GM18517 (cell line): Measurements from ENCODE around the gene DIPK1C.

Experiments used
- ATAC-seq: cut with Tn5 transposase; IDR thresholded peaks from one replicate; pipeline ENCODE4 v1.9.1; 2021; ENCODE audit warnings: mild to moderate bottlenecking, moderate library complexity; ENCODE audit not compliant: unreplicated experiment

The DIPK1C gene

DNA sequence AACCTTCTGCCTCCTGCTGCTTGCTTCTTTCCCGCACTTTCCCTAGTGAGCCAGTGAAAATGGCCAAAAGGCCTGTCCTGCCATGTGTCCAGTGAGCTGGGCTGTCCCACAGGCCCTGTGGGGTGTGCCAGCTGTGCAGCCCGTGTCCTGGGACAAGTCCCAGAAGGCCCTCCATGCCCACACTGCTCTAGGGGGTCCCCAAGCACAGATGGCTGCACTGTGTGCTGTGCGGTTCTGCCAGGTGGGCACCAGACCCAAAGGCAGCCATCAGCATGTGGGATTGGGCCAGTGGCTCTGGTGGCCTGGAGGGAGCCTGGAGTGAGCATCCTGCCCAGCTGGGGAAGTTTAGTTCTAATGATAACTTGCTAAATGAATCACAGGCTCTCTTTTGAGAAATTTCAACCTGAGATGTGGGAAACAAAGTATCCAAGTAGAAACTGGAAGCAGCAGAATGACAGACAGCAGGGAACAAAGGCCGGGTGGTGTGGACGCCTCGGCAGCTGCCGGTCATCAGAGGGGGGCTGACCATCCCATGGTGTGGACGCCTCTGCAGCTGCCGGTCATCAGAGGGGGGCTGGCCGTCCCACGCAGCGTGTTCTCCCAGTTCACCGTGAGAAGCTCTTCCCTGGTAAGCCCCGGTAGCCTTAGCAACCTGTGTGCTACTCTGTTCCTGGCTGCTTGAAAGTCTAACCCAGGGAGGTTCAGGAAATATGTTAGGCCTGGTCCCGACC lies 29.2 kb upstream of the DIPK1C start:
- no peak for ATAC-seq

DNA sequence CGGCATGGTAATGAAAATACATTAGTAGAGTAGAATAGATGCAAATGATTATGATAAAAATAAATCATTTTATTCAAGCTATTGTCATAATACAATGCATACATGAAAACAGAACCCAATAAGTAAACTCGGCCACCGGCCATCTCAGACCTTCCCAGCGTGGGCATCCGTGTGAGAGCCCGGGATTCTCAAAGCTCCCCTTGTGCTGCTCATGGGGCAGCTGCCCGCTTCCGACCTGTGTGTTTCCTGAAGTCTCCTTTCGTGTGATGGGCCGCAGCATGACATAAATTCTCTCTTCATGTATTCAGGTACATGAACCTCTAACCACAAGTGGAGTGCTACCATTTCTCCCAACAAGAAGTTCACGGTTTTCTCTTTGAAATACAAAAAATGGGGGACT lies 25.6 kb upstream of the DIPK1C start:
- ATAC-seq, result no peak

DNA sequence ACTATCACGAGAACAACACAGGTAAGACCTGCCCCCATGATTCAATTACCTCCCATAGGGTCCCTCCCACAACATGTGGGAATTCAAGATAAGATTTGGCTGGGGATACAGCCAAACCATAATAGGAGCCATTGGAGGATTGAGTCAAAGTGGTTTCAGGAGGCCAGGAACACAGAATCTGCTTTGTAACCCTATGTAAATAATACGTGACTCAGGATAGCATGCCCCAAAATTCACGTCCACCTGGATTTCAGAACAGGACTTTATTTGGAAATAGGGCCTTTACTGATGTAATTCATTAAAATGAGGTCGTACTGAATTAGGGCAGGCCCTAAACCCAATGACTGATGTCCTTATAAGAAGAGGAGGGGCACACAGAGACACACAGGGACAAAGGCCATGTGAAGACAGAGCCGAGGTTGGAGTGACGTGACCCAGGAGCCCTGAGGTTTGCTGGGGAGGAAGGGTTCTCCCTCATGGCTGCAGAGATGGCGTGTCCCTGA lies 23.1 kb upstream of the DIPK1C start:
- ATAC-seq, result no peak

DNA sequence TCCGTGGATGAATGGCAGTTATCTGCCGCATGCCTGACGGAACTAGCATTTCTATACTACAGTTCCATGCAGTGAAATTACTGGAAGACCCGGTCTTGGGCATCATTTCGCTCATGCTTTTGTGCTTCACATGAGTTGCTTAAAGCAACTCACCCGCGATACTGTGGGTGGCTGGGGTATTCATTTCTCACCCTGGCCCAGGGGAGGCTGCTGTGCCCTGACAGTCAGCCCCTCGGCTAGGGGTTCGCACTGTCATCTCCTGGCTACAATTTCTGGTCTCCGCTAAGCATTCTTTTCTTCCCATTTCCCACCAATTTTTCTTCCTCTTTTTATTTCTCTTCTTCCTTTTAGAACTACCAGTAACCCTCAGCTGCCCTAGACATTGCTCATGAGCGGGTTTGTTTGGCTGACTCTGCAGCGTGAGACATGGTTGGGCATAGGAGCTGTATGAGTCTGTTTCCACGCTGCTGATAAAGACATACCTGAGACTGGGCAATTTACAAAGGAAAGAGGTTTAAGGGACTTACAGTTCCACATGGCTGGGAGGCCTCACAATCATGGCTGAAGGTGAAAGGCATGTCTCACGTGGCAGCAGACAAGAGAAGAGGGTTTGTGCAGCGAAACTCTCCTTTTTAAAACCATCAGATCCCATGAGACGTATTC lies 22.5 kb upstream of the DIPK1C start:
- no peak for ATAC-seq

DNA sequence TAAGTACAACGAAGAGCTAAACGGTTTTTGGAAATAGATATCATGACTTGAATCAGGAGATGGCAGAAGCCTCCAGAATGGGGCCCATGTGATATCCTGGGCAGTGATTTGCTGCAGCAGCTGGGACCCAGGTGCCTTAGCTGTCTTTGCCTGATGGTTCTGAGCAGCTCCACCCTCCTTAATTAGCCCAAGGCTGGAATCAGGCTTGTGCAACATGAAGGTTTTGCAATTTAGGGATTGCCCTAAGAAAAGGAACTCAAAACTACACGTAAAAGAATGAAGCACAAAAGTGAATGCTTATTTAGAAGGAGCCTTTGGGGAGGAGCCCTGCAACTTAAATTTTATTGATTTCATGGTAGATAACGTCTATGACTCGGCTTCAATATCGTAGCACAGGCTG lies 21.8 kb upstream of the DIPK1C start:
- no peak for ATAC-seq

DNA sequence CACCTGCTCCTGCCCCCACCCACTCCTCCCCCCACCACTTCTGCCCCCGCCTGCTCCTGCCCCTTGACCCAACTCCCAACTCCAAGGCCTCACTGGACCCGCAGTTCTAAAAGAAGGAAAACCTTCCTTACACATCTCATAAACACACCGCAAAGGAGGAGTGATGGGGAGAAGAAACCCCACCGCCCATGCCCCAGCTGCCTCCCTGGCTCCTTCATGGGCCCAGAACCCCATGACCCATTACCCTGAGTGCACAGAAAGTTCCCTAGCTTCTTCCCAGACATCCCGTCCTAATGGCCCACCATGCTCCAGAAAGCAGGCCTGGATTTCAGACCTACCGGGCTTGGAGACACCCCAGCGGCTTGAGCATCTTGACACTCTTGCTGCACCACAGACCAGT lies 21.2 kb upstream of the DIPK1C start:
- ATAC-seq, result no peak

DNA sequence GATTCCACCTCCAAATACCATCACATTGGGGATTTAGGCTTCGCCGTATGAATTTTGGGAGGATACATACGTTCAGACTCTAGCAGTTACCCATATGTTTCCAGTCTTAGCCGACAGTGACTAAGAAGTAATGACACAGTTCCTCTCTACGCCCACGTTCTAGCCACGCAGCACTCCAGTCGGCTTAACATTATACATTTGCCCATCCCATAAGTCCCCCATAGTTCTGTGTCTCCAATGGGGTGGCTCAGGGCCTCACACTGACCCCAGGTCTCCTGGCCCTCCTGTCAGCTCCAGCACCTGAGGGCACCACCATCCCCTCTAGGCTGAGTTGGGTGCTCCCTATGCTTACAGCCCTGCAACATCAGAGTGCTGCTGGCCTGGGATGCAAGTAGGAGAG lies 20.7 kb upstream of the DIPK1C start:
- ATAC-seq, result no peak

DNA sequence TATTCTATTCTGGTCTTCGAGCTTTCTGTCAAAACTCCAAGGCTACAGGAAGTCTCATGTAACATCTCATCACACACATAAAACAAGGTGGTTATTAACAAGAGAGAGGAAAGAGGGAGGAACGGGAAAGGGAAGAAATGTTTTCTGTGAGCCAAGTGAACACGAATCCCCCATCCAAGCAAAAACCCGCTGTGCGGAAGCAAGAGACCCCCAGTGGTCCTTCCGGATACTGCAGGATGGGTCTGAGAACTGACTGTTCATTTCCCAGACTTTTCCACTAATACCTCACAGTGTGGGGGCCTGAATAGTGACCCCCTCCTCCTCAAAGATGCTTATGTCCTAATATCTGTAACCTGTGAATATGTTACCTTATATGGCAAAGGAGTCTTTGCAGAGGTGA lies 19.0 kb upstream of the DIPK1C start:
- ATAC-seq, result no peak

DNA sequence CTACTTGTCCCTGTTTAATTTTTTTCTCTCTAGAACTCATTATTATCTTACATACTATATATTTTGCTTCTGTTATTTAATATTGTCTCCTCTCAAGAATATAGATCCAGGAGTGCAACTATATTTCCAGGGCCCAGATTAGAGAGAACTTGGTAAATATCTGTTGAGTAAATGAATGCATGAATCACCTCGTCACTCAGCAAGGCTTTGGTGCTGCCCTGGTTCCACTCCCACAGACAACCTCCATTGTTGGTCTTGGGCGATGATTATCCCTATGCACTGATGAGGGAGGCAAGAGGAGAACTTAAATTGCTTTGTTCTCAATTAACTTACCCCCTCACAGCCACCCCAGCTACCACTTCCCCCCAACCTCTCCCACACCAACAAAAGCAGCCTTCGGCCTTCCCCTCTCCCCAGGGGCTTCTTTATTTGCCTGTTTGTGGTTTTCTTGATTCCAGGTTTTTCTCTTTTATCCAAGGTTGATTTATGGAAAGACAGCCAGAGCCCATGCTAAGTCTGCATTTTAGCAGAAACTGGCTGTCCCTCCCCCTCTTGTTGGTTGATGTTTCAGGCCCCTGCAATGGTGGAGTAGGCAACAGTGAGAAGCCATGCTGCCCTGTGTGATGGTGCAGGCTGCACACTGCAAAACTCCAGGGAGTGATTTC lies 17.0 kb upstream of the DIPK1C start:
- no peak for ATAC-seq

DNA sequence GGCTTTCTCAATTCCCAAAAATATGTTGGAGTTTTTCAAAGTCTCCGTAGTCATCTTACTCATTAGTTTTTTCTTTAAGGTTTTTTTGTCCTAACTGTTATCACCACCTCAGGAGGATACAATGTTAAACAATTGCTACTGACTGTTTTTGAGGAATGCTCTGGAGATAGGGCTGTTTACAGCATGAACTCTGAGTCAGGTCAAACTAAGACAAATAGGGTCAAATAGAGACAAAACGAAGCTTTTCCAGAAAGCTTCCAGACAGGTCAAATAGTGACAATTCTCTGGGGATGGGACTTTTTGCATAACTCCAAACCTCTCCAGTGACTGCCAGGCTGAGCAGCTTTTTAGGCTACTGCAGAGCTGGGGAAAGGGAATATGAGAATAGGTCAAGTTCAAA lies 15.2 kb upstream of the DIPK1C start:
- no peak for ATAC-seq

DNA sequence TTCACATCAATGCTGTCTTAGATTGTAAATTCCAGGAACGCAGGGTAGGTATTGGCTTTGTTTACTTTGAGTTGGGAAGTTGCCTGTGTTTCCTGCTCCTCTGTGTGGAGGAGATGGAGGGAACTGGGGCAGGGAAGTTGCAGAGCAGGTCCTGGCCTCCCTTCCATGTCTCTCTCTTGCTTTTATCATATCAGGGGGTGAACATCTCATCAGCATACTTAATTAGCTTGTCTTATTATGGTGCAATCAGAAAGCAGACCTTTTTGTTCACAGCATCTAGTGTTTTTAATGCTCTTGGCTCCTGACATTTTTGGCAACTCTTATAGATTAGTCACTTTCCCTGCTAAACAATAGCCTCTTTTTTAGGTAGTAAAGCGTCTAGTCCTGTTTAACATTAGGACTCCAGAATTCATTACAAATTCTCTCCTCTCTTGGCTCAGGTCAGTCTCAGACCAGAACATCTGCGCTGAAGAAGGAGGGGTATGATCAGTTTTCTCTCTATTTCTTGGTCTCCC lies 11.5 kb upstream of the DIPK1C start:
- no peak for ATAC-seq

DNA sequence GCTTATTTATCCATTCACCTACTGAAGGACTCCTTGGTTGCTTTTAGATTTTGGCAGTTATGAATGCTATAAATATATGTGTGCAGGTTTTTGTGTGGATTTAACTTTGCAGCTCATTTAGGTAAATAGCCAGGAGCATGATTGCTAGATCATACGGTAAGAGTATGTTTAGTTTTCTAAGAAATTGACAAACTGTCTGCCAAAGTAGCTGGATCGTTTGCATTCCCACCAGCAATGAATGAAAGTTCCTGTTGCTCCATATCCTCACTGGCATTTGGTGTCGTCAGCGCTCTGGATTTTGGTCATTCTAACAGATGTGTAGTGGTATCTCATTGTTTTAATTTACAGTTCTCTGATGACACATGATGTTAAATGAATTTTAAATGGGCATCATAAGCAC lies 8.7 kb upstream of the DIPK1C start:
- no peak for ATAC-seq

DNA sequence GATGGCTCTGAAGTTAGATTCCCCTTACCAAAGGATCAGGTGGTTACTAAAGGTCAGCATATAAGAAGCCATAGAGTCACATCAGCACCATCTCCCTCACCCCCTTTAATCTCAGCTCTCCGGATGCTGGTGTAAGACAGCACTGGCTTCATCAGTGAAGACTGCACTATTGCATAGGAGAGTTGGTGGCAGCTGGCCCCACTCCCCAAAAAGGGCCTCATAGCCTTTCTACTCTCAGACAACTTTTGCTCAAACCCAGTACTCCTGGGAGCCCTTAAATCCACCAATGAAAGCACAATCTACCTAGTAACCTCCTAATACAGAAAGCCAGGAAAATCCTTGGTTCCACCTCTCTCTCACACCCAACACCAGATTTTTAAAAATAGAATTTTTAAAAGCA lies 6.9 kb upstream of the DIPK1C start:
- ATAC-seq, result no peak

DNA sequence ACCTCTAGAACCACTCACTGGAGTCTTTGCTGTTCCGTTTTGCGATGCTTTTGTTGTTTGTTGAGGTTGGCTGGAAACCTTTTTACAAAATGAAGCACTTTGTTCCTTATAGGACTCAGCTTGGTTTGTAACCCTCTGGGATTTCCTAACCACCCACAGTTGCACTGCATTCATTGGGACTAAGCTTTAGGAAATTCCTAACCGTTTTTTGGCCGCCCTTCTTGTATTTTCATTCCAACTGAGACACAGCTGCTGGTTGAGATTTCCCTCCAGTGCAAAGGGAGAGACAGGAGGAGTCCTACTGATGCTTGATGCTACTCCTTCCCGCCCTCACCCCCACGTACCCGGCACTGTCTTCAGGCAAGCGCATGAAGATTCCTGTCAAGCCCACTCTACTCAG lies 6.1 kb upstream of the DIPK1C start:
- no peak for ATAC-seq

DNA sequence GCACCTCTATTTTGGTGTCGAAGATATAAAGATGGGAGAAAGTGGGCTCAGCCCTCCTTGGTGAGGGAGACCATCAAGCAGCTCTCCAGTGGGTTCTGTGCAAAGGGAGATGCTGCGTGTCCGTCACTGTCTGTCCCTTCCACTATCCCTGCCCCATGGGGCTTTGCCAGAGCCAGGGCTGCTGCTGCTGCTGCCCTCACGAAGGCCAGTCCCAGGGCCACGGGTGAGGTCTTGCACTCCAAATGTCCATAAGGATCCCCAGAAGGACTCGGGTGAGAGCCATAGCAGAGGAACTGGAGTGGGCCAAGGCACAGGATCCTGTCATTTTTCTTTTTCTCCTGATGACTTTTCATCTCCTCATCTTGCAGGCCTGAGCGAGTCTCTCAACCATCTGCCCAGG lies 3.7 kb upstream of the DIPK1C start:
- ATAC-seq, result no peak

DNA sequence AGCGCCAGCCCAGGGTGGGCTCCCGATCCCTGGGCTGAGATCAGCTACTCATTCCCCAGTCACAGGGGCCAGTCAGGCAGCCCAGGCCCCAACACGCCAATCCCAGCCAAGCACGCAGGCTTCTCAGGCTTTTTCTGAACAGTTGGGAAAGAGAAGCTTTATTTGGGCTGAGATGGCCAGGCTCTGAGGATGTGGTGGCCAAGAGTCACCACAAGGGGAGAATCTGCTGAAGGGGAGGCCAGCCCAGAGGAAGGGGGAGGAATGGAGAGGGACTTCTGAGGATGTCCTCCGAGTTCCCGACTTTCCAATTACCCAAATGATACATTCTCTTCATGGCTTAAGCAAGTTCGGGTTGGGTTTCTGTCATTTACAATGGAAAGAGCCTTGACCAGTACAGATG lies 2.8 kb upstream of the DIPK1C start:
- ATAC-seq, result no peak

DNA sequence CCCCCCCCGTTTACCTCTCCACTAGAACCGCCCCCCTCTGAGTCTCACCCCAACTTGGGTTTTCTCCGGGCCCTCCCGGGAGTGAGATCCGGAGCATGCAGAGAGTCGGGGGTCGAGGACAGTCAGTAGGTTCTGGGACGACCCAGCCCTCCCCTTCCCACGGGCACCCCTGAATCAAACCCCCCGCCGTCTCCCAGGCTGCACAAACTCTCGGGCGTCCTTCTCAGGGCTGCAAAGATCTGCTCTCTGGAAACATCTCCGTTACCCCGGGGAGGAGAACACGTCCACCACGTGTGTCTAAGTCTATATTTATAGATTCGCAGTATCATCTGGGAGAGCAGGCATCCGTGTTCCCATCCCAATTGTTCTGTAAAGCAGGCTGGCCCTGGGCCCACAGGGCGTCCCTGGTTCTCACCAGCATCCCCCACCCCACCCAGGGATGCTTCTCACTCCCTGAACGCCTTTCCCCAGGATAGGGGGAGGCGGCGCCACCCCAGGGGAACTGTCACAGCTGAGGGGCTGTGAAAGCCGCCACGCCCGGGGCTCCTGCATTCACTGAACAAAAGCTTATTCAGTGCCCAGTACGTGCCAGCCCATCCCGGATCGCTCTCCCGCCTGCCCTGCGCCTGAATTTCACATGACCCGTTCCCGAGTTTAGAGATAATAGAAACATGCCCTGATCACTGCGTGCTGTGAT lies 765 bp upstream of the DIPK1C start:
- ATAC-seq, result no peak

DNA sequence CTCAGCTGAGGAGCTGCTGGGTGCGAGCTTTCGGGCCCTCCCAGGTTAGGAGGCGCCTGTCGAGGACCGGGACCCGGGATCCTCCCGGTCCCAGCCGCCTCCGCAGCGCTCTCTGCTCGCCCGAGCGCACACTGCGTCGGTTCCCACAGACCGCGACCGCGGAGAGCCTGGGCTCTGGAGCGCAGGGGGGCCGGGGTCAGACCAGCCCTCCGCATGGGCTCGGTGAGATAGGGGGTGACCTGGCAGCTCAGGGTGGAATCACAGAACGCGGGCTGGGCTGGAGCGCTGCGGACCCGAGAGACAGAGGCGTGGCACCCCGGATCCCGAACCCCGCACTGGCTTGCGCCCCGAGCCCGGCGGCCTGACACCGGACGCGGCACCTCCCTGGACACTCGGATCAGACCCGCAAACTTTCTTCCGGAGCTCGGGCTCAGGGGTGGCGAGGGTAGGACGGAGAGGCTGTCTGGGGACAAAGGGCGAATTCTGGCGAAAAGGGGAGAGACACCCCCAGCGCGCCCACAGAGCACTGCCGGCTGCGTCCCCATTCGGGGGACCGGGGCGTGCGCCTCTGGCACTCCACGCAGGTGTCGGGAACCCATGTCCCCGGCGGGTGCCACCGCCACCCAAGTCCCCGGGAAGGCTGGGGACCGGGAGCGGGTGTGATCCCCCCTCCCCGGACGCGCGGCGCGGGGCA lies 612 bp downstream of the DIPK1C start:
- no peak for ATAC-seq

DNA sequence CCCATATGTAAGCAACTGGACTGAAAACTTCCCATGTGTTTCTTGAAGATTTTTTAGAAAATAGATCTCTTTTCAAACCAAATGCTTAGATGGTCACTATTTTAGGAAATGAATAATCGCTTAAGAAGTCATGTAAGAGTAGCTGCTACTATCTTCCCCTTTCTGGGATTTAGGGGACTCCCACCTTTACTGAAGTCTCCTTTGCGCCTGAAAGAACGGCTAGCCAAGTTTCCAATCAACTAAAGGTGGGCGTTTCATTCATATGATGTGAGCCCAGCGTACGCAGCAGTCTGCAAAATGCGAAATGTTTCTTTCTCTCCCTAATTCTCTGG lies 1.1 kb downstream of the DIPK1C start:
- ATAC-seq, result no peak

DNA sequence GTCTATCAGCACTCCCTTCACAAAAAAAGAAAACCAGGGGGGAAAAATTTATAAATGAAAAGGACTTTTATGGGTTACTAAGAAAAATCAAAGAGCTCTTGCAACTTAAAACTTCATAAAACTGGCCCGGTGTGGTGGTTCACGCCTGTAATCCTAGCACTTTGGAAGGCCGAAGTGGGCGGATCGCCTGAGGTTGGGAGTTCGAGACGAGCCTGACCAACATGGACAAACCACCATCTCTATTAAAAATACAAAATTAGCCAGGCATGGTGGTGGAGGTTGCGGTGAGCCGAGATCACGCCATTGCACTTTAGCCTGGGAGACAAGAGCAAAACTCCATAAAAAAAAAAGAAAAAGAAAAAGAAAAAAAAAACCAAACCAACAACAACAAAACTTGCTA lies 1.7 kb downstream of the DIPK1C start:
- no peak for ATAC-seq

DNA sequence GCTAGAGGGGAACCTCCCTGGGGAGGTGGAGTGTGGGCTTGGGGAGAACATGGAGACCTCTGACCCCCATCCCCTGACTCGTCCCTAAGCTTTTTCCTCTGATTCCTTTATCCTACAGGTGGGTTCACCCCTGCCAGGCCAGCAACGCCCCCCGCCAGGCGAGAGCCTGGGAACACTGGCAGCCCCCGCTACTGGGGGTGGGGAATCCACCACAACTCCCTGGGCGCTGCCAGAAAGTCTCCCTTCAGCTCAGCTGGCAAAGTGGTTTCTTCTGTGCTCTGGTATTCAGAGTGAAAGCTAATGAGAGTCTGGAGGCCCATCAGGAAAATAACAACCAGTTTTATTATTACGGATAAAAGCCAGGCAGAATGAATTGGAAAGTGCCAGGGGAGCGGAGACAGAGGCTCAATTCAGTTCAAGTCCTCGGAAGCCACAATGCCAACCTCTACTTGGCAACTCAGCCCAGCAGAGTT lies 2.8 kb downstream of the DIPK1C start:
- no peak for ATAC-seq
